Tibial nerve (tissue), 4 donors: ENCODE data around the gene SH3YL1. TPM values are rescaled to one million over a fixed set of nuclear protein-coding genes. Genes with fewer than 3 reads are reported as not detected.

Experiments
- DNase-seq, 2 donors: peaks; one replicate each; pipeline ENCODE4 v3.0.0-alpha.2; 2019; ENCODE audit warnings: low spot score in 2 of 2
- H3K27ac ChIP-seq, 4 donors: fragments of 200-600 bp; sonication (generic) in 3 of 4; one replicate each; pipeline ENCODE4 v1.5.1; 2017 to 2019; ENCODE audit warnings: mild to moderate bottlenecking in 1 of 4
- H3K27me3 ChIP-seq, 2 donors: fragments of 200-600 bp; sonication (generic) in 1 of 2; one replicate each; pipeline versions ENCODE4 v1.5.1 to v1.6.0; 2017 to 2019
- H3K36me3 ChIP-seq, 3 donors: fragments of 200-600 bp; sonication (generic); one replicate each; pipeline ENCODE4 v1.5.1; 2018 to 2019
- H3K4me1 ChIP-seq, 4 donors: fragments of 200-600 bp; sonication (generic) in 3 of 4; one replicate each; pipeline ENCODE4 v1.5.1; 2017 to 2019
- H3K4me3 ChIP-seq, 4 donors: fragments of 200-600 bp; sonication (generic) in 3 of 4; one replicate each; pipeline ENCODE4 v1.5.1; 2017 to 2019; ENCODE audit warnings: mild to moderate bottlenecking in 1 of 4, moderate library complexity in 1 of 4
- H3K9me3 ChIP-seq, 4 donors: fragments of 200-600 bp; sonication (generic) in 3 of 4; one replicate each; pipeline ENCODE4 v1.5.1; 2017 to 2019
- CTCF ChIP-seq, 5 experiments: fragments of 200-600 bp in 3 of 5; fragments of 450-650 bp in 2 of 5; sonication (generic) in 3 of 5; IDR thresholded peaks; one replicate each; pipeline ENCODE4 v1.5.1; 2016 to 2019; ENCODE audit warnings: antibody characterized with exemption in 5 of 5, mild to moderate bottlenecking in 3 of 5, moderate library complexity in 2 of 5
- EP300 ChIP-seq, 2 donors: sonication (generic); formaldehyde crosslinking; IDR thresholded peaks; one replicate each; pipeline ENCODE4 v1.6.1; 2017; ENCODE audit warnings: antibody characterized with exemption in 2 of 2, mild to moderate bottlenecking in 1 of 2
- POLR2A ChIP-seq, 2 donors: fragments of 450-650 bp; IDR thresholded peaks; one replicate each; pipeline ENCODE4 v1.6.1; 2017; ENCODE audit warnings: antibody characterized with exemption in 2 of 2, mild to moderate bottlenecking in 2 of 2, moderate library complexity in 2 of 2
- WGBS, 2 donors: methylation state at CpG; one replicate each; pipeline ENCODE4 v1.1.5; 2018; 5-methylcytosine and 5-hydroxymethylcytosine counted together
- total RNA-seq, 4 donors: library from RNA; depleted of rRNA; stranded (reverse); fragments of >200 nt; gene quantifications; one replicate each; pipeline ENCODE4 v1.1.0, GENCODE V29; 2016

SH3YL1 gene
- total RNA-seq, 4 donors from 2014 or later: 22.2 to 36.0 (median 30.0) TPM

GRCh38 chr2:258933-259332 lies 4.9 kb downstream of the SH3YL1 start:
- no peak overlapping the region for H3K4me3 ChIP-seq
- DNase-seq: no peak
- H3K9me3 ChIP-seq: peaks cover 0 to 21% (median 4%) of the 10 kb centered on the region in 4 donors
- peaks cover 0 to 10% (median 5%) of the 10 kb centered on the region in 4 donors for H3K4me1 ChIP-seq
- no peak for TF ChIP-seq EP300 (IDR thresholded peaks at IDR 0.05)
- no peak for TF ChIP-seq CTCF (IDR thresholded peaks at IDR 0.05)
- TF ChIP-seq POLR2A (IDR thresholded peaks at IDR 0.05): no peak
- H3K27me3 ChIP-seq: no peaks in the 10 kb centered on the region
- peaks cover 0 to 18% (median 0%) of the 10 kb centered on the region in 3 donors for H3K36me3 ChIP-seq
- H3K27ac ChIP-seq: no peak overlapping the region
- WGBS, 2 donors: 99% methylated on average over 3 of the region's 3 CpGs

- TF ChIP-seq EP300 (IDR thresholded peaks at IDR 0.05): no peak
- TF ChIP-seq CTCF (IDR thresholded peaks at IDR 0.05): no peak
- TF ChIP-seq POLR2A (IDR thresholded peaks at IDR 0.05): no peak
- WGBS, 2 donors: 96 to 97% methylated on average over 2 of the region's 2 CpGs
Observed at GRCh38 chr2:257842-258241, 6.0 kb downstream of the SH3YL1 start.

GRCh38 chr2:257429-257828 lies 6.4 kb downstream of the SH3YL1 start:
- H3K4me1 ChIP-seq: no peaks in the 10 kb centered on the region
- 75 to 87% methylated on average over 3 of the region's 3 CpGs for WGBS, 2 donors

More at GRCh38 chr2:257842-258241, 6.0 kb downstream of the SH3YL1 start:
- Histone ChIP-seq H3K9me3 (peaks cover 0 to 21% (median 4%) of the 10 kb centered on the region in 4 donors), H3K4me3 (no peak overlapping the region), H3K27me3 (no peaks in the 10 kb centered on the region), H3K36me3 (peaks cover 0 to 19% (median 0%) of the 10 kb centered on the region in 3 donors), H3K27ac (no peak overlapping the region), H3K4me1 (no peaks in the 10 kb centered on the region)
- DNase-seq: no peak

GRCh38 chr2:256094-256493 lies 7.7 kb downstream of the SH3YL1 start:
- WGBS, 2 donors: 83 to 93% methylated on average over 3 of the region's 3 CpGs
- Histone ChIP-seq H3K4me3 (no peak overlapping the region), H3K9me3 (peaks cover 0 to 21% (median 4%) of the 10 kb centered on the region in 4 donors), H3K27ac (no peak overlapping the region), H3K4me1 (no peaks in the 10 kb centered on the region), H3K36me3 (peaks cover 0 to 36% (median 0%) of the 10 kb centered on the region in 3 donors), H3K27me3 (no peaks in the 10 kb centered on the region)
- TF ChIP-seq POLR2A (IDR thresholded peaks at IDR 0.05): no peak
- no peak for TF ChIP-seq CTCF (IDR thresholded peaks at IDR 0.05)
- no peak for DNase-seq

More at GRCh38 chr2:257429-257828, 6.4 kb downstream of the SH3YL1 start:
- no peak for DNase-seq
- TF ChIP-seq EP300 (IDR thresholded peaks at IDR 0.05): no peak
- Histone ChIP-seq H3K27me3 (no peaks in the 10 kb centered on the region), H3K4me3 (no peak overlapping the region), H3K9me3 (peaks cover 0 to 21% (median 4%) of the 10 kb centered on the region in 4 donors), H3K36me3 (peaks cover 0 to 23% (median 0%) of the 10 kb centered on the region in 3 donors), H3K27ac (no peak overlapping the region)

GRCh38 chr2:255195-255594 lies 8.6 kb downstream of the SH3YL1 start:
- Histone ChIP-seq H3K9me3 (peaks cover 0 to 19% (median 4%) of the 10 kb centered on the region in 4 donors), H3K27ac (no peak overlapping the region), H3K36me3 (peaks cover 0 to 35% (median 0%) of the 10 kb centered on the region in 3 donors), H3K4me3 (no peak overlapping the region), H3K4me1 (no peaks in the 10 kb centered on the region), H3K27me3 (no peaks in the 10 kb centered on the region)
- DNase-seq: no peak
- TF ChIP-seq POLR2A (IDR thresholded peaks at IDR 0.05) (no peak), CTCF (IDR thresholded peaks at IDR 0.05) (no peak), EP300 (IDR thresholded peaks at IDR 0.05) (no peak)
- WGBS, 2 donors: 88 to 97% methylated on average over 2 of the region's 2 CpGs

- WGBS, 2 donors: 53 to 59% methylated on average over 7 of the region's 7 CpGs
- TF ChIP-seq CTCF (IDR thresholded peaks at IDR 0.05) (no peak), EP300 (IDR thresholded peaks at IDR 0.05) (no peak), POLR2A (IDR thresholded peaks at IDR 0.05) (no peak)
Observed at GRCh38 chr2:254241-254640, 9.6 kb downstream of the SH3YL1 start.

More at GRCh38 chr2:254241-254640, 9.6 kb downstream of the SH3YL1 start:
- no peak overlapping the region for H3K4me3 ChIP-seq
- DNase-seq: no peak
- H3K27me3 ChIP-seq: no peaks in the 10 kb centered on the region
- peaks cover 0 to 19% (median 4%) of the 10 kb centered on the region in 4 donors for H3K9me3 ChIP-seq
- H3K27ac ChIP-seq: no peak overlapping the region
- H3K4me1 ChIP-seq: no peaks in the 10 kb centered on the region
- H3K36me3 ChIP-seq: peaks cover 0 to 39% (median 3%) of the 10 kb centered on the region in 3 donors
